B cell (primary cell): ENCODE results near the gene GFI1B.
"Not testable (repeated sequence)": the region's sequence is repeated elsewhere in the genome, so short reads cannot be mapped to it uniquely, and the experiment has no call there.

Experiments used
- EZH2 ChIP-seq: IDR thresholded peaks from 2 replicates; pipeline ENCODE4 v1.6.1; 2012; ENCODE audit warnings: borderline replicate concordance, low read depth, mild to moderate bottlenecking, moderate library complexity, low read length; ENCODE audit not compliant: insufficient read depth, poor library complexity, severe bottlenecking
- TF ChIP-seq, protein P1 (sequence below): fragments of 200-600 bp; IDR thresholded peaks from one replicate; pipeline ENCODE4 v1.8.0; 2022; ENCODE audit warnings: antibody characterized with exemption, mild to moderate bottlenecking

DNA sequence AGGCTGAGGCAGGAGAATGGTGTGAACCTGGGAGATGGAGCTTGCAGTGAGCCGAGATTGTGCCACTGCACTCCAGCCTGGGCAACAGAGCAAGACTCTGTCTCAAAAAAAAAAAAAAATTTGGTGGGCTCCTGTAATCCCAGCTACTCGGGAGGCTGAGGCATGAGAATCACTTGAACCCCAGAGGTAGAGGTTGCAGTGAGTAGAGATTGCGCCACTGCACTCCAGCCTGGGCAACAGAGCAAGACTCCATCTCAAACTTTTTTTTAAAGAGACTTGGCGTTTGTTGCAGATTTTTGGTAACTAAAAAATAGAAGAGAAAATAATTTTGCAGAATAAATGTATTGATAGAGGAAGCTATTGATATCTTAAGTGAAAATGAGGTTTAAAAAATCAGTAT, 19.7 kb downstream of the GFI1B start:
- TF ChIP-seq, protein P1, sequence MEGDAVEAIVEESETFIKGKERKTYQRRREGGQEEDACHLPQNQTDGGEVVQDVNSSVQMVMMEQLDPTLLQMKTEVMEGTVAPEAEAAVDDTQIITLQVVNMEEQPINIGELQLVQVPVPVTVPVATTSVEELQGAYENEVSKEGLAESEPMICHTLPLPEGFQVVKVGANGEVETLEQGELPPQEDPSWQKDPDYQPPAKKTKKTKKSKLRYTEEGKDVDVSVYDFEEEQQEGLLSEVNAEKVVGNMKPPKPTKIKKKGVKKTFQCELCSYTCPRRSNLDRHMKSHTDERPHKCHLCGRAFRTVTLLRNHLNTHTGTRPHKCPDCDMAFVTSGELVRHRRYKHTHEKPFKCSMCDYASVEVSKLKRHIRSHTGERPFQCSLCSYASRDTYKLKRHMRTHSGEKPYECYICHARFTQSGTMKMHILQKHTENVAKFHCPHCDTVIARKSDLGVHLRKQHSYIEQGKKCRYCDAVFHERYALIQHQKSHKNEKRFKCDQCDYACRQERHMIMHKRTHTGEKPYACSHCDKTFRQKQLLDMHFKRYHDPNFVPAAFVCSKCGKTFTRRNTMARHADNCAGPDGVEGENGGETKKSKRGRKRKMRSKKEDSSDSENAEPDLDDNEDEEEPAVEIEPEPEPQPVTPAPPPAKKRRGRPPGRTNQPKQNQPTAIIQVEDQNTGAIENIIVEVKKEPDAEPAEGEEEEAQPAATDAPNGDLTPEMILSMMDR, result not testable (repeated sequence)
- not testable (repeated sequence) for TF ChIP-seq EZH2
